ENCODE data around the gene SYT6. TPM values are rescaled to one million over a fixed set of nuclear protein-coding genes. Genes with fewer than 3 reads are reported as not detected.

The SYT6 gene
- total RNA-seq, 1 donor from 2014 or later: not detected

DNA sequence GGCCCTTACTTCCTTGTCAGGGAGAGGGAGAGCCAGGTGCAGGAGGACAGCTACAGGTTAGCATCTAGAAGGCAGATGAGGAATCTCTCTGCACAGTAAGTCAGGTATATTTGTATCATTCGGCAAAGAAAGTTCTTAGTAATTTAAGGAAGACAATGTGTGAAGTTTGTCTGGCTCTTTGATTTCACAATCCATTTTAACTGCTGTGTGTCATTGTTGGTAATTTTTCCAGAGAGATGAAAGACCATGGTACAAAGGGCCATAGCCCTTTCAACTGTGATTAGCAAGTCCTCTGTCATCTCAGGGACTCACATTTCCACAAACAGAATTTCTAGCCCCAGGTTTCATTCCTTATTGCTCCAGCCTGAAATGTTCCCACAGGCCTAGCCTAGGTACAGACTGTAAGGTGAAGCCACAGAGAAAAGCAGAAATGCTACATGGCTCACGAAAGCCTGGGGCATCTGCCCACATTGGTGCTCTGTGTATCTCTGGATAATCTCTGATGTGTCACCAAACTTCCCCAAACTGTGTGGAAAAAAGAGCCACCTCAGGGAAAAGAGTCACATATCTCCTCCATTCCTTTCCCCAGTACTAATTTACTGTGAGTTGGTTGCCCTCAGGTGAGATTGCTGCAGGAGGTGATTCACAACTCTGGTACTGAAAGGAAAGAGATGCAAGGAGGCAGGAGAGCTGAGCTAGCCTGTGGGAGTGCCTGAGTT is 70.6 kb downstream of the SYT6 start:
- Histone ChIP-seq H3K9me3 (replicated peaks) (no peaks in the 10 kb centered on the region), H3K27ac (replicated peaks) (no peak overlapping the region)
- TF ChIP-seq, protein P1, sequence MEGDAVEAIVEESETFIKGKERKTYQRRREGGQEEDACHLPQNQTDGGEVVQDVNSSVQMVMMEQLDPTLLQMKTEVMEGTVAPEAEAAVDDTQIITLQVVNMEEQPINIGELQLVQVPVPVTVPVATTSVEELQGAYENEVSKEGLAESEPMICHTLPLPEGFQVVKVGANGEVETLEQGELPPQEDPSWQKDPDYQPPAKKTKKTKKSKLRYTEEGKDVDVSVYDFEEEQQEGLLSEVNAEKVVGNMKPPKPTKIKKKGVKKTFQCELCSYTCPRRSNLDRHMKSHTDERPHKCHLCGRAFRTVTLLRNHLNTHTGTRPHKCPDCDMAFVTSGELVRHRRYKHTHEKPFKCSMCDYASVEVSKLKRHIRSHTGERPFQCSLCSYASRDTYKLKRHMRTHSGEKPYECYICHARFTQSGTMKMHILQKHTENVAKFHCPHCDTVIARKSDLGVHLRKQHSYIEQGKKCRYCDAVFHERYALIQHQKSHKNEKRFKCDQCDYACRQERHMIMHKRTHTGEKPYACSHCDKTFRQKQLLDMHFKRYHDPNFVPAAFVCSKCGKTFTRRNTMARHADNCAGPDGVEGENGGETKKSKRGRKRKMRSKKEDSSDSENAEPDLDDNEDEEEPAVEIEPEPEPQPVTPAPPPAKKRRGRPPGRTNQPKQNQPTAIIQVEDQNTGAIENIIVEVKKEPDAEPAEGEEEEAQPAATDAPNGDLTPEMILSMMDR (IDR thresholded peaks at IDR 0.05; ENCODE audit: borderline replicate concordance): no peak

DNA sequence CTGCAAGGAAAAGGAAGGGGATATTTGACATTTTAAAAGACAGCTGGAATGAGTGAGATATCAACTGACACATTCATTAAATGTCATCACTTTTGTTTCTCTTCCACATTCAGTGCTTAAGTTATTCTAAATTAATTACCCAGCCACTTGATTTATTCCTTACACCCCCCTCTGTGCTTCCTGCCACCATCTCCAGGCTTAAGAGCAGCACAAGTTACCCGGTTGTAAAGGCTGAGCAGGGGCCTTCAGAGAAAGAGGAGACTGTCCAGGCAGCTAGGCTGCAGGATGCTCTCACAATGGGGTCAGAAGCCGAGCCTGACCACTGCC is 71.4 kb downstream of the SYT6 start:
- peaks cover 13% of the 10 kb centered on the region for H3K27me3 ChIP-seq (ENCODE audit: low read depth)
- no peak overlapping the region for H3K4me3 ChIP-seq
- TF ChIP-seq, protein P1 (IDR thresholded peaks at IDR 0.05; ENCODE audit: borderline replicate concordance): no peak
- DNase-seq: no peak
- H3K27ac ChIP-seq (replicated peaks): no peak overlapping the region
- H3K36me3 ChIP-seq: no peaks in the 10 kb centered on the region
- H3K4me1 ChIP-seq: peaks cover 20% of the 10 kb centered on the region
- intact Hi-C loops (cut with micrococcal nuclease): loop anchor here (2.0 kb wide), 1 partner anchor 55 kb away; no protein-coding TSS in a partner anchor
- H3K9me3 ChIP-seq (replicated peaks): no peaks in the 10 kb centered on the region

More for the DNA sequence above, 70.6 kb downstream of the SYT6 start:
- Histone ChIP-seq H3K4me1 (peaks cover 20% of the 10 kb centered on the region), H3K27me3 (ENCODE audit: low read depth) (peaks cover 9% of the 10 kb centered on the region), H3K36me3 (no peaks in the 10 kb centered on the region), H3K4me3 (no peak overlapping the region)
- DNase-seq: no peak
- intact Hi-C loops (cut with micrococcal nuclease): loop anchor here (2.0 kb wide), 1 partner anchor 56 kb away; no protein-coding TSS in a partner anchor

DNA sequence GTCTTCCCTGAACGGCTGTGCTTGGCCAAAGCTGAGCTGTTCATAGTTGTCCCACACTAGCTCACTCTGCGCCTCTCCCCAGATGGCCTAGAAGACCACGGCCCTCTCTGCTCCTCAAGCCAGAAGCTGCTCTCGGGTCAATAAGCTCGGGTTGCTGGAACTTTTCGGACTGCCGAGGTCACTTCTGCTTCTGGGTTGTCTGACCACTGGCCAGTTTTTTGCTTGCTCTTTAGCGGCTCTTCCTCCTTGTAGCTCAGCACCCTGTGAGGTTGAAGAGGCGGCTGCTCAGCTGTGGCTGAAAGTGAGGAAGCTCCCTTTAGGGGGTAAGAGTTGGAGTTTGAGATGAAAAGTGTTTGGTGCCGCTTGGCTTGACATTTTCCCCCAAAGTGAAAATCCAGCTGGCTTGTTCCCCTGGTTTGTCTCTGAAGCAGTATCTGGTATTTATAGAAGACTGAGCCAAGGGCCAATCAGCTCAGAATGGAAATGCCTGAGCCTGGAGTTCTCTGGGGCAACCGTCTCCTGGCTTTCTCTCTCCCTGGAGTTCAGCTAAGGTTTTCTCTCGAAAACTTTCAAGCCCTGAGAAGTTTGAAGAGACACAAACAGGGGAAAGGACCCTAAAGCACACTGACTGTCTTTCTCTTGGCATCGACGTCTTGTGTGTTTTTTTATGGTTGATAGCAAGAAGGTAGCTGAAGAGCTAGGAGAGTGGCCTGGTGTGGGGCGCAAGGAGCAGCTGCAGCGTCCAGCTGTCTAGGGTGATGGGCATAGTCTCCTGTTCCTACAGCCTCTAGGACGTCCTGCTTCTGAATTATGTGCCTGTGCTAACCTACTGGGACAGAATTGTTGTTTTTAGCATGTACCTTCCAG is 72.0 kb downstream of the SYT6 start:
- intact Hi-C loops (cut with micrococcal nuclease): loop anchor here (2.0 kb wide), 1 partner anchor 55 kb away; no protein-coding TSS in a partner anchor
- peaks cover 20% of the 10 kb centered on the region for H3K4me1 ChIP-seq
- H3K27me3 ChIP-seq (ENCODE audit: low read depth): peaks cover 13% of the 10 kb centered on the region
- H3K36me3 ChIP-seq: no peaks in the 10 kb centered on the region
- no peaks in the 10 kb centered on the region for H3K9me3 ChIP-seq (replicated peaks)
- TF ChIP-seq, protein P1 (IDR thresholded peaks at IDR 0.05; ENCODE audit: borderline replicate concordance): no peak
- no peak for DNase-seq
- peak overlapping the region; percentile 1 for H3K4me3 ChIP-seq
- peak overlapping the region; percentile 42 for H3K27ac ChIP-seq (replicated peaks)

DNA sequence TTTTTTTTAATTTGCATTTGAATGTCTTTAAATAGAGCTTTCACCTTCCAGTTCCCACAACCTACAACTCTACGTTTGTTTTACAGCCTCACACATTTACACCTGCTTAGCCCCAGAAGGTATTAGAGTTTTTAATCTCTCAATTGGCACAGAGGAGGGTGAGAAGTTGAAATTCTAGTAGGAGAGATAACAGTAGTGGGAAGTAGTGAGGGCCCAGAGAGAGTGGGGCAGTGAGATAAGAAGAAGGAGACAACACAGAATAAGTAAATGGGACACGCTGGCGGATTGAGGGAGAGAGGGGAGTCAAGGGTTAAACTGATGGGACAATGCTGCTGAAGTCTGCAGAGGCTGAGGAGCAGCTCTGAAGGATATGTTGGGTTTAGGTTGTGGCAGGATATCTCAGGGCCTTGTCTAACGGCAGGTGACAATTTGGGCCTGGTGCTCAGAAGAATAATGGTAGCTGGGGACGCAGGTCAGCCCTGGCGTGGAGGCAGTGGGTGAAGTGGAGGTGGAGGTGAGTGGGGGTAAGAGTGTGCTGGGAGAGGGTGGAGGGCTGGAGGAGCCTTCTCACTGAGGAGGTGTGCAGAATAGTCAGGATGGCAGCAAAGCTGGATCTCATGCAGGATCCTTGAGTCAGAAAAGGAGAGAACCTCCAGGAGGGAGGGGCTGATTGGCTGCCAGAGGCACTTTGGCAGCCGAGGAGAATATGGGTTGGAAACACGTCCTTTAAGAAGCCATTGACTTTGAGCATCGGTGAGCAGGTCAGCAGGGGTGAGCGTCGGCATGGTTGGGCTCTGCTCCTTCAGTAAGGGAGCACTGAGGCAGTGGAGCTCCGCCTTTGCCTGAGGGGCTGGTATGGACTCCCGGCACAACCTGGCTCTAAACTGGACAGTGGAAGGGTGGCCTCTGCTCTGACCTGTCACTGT is 72.9 kb downstream of the SYT6 start:
- TF ChIP-seq, protein P1 (IDR thresholded peaks at IDR 0.05; ENCODE audit: borderline replicate concordance): no peak
- Histone ChIP-seq H3K36me3 (no peaks in the 10 kb centered on the region), H3K4me3 (no peak overlapping the region), H3K27me3 (ENCODE audit: low read depth) (peaks cover 6% of the 10 kb centered on the region), H3K9me3 (replicated peaks) (no peaks in the 10 kb centered on the region), H3K27ac (replicated peaks) (peak overlapping the region; percentile 42), H3K4me1 (peaks cover 20% of the 10 kb centered on the region)
- DNase-seq: no peak
- intact Hi-C loops (cut with micrococcal nuclease): no loop called here
